Measurements from ENCODE around the gene ZBTB20. TPM values are rescaled to one million over a fixed set of nuclear protein-coding genes. Genes with fewer than 3 reads are reported as not detected.

Gene ZBTB20
- total and polyA plus RNA-seq, 12 donors = 2.8 to 167 (median 108) TPM

- WGBS, 4 donors = 96 to 100% (median 98%) methylated on average over 2 of the region's 2 CpGs
- no peak for DNase-seq
- Histone ChIP-seq H3K4me1 (replicated peaks in 1 of 2) (peaks cover 0 to 8% of the 10 kb centered on the region in 2 donors), H3K9me3 (replicated peaks in 1 of 3) (no peaks in the 10 kb centered on the region), H3K36me3 (replicated peaks in 1 of 2) (no peaks in the 10 kb centered on the region), H3K4me3 (no peak overlapping the region), H3K27me3 (no peaks in the 10 kb centered on the region), H3K27ac (no peak overlapping the region)
- no peak for TF ChIP-seq CTCF (IDR thresholded peaks at IDR 0.05)
- TF ChIP-seq POLR2A (IDR thresholded peaks at IDR 0.05) = no peak
- intact Hi-C loops (cut with DNase I) = no loop called here
Measured at GRCh38 chr3:114792159-114792918, 354.7 kb downstream of the ZBTB20 start.

- Histone ChIP-seq H3K4me3 (no peak overlapping the region), H3K27me3 (no peaks in the 10 kb centered on the region), H3K36me3 (replicated peaks in 1 of 2) (no peaks in the 10 kb centered on the region), H3K4me1 (replicated peaks in 1 of 2) (peaks cover 0 to 8% of the 10 kb centered on the region in 2 donors), H3K27ac (no peak overlapping the region), H3K9me3 (replicated peaks in 1 of 3) (peaks cover 0 to 3% (median 0%) of the 10 kb centered on the region in 3 donors)
- DNase-seq = no peak
- no peak for TF ChIP-seq CTCF (IDR thresholded peaks at IDR 0.05)
- intact Hi-C loops (cut with DNase I) = no loop called here
Measured at GRCh38 chr3:114790752-114791151, 356.3 kb downstream of the ZBTB20 start.

GRCh38 chr3:114789803-114790202 lies 357.3 kb downstream of the ZBTB20 start:
- H3K27me3 ChIP-seq = no peaks in the 10 kb centered on the region
- TF ChIP-seq CTCF (IDR thresholded peaks at IDR 0.05) (no peak), POLR2A (IDR thresholded peaks at IDR 0.05) (no peak)
- intact Hi-C loops (cut with DNase I) = no loop called here
- no peak overlapping the region for H3K27ac ChIP-seq
- H3K36me3 ChIP-seq (replicated peaks in 1 of 2) = no peaks in the 10 kb centered on the region
- 70 to 86% (median 75%) methylated on average over 1 of the region's 1 CpG for WGBS, 4 donors
- H3K9me3 ChIP-seq (replicated peaks in 1 of 3) = peaks cover 0 to 3% (median 0%) of the 10 kb centered on the region in 3 donors
- H3K4me3 ChIP-seq = no peak overlapping the region
- DNase-seq = no peak
- peaks cover 0 to 5% of the 10 kb centered on the region in 2 donors for H3K4me1 ChIP-seq (replicated peaks in 1 of 2)

DNA sequence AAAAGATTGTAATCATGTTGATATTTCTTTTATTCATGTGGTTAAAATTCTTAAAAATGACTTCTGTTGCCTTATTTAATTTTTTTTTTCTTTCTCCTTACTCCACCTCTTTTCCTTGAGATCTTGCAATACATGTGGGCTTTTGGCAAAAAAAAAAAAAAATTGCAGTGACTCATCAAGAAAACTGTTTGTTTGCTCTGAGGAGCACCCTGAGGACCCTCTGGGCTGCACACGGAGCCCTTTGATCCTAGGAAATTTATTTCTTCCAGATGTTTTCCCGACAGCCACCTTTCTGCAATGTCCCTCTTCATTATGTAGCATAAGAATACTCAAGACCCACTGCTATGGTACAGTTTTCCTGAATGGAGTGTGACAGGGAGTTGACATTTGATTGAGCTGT lies 371.7 kb downstream of the ZBTB20 start:
- no peaks in the 10 kb centered on the region for H3K27me3 ChIP-seq
- peaks cover 0 to 5% (median 0%) of the 10 kb centered on the region in 3 donors for H3K9me3 ChIP-seq (replicated peaks in 1 of 3)
- intact Hi-C loops (cut with DNase I) = no loop called here
- H3K4me1 ChIP-seq (replicated peaks in 1 of 2) = peaks cover 0 to 5% of the 10 kb centered on the region in 2 donors
- no peak for TF ChIP-seq CTCF (IDR thresholded peaks at IDR 0.05)
- no peak for TF ChIP-seq POLR2A (IDR thresholded peaks at IDR 0.05)
- H3K27ac ChIP-seq = no peak overlapping the region
- H3K4me3 ChIP-seq = no peak overlapping the region
- 25 to 43% (median 29%) methylated on average over 2 of the region's 2 CpGs for WGBS, 4 donors
- H3K36me3 ChIP-seq (replicated peaks in 1 of 2) = no peaks in the 10 kb centered on the region
- DNase-seq = no peak
